Pancreas (tissue), 10 donors: ENCODE results near the gene RBM44. TPM values are rescaled to one million over a fixed set of nuclear protein-coding genes. Genes with fewer than 3 reads are reported as not detected.

Experiments
- ATAC-seq, 4 donors: fragments of 200-7000 bp; cut with Tn5 transposase; one replicate each; pipeline versions ENCODE4 v1.8.0 to v1.9.1; 2020; ENCODE audit warnings: mild to moderate bottlenecking in 4 of 4, moderate library complexity in 4 of 4
- DNase-seq, 6 donors: peaks; one replicate each; pipeline ENCODE4 v3.0.0-alpha.2; 2020
- FAIRE-seq: peaks from 2 replicates; lab custom pipeline; 2012; peaks lifted over from hg19 to GRCh38; lab: Jason Lieb, UNC
- H3K27ac ChIP-seq, 4 donors: fragments of 200-600 bp; sonication (generic); 1 replicate in 3 of 4; 2 replicates in 1 of 4; pipeline versions ENCODE4 v1.5.0 to v1.8.0; 2020
- H3K27me3 ChIP-seq, 4 donors: fragments of 200-600 bp; one replicate each; pipeline ENCODE4 v1.8.0; 2021
- H3K36me3 ChIP-seq, 3 donors: fragments of 200-600 bp; sonication (generic) in 1 of 3; one replicate each; pipeline versions ENCODE4 v1.5.0 to v1.8.0; 2020 to 2021
- H3K4me1 ChIP-seq, 3 donors: fragments of 200-600 bp; one replicate each; pipeline ENCODE4 v1.8.0; 2021
- H3K4me3 ChIP-seq, 4 donors: fragments of 200-600 bp; sonication (generic) in 2 of 4; one replicate each; pipeline versions ENCODE4 v1.5.0 to v1.8.0; 2020 to 2021
- H3K9me3 ChIP-seq, 4 donors: fragments of 200-600 bp; one replicate each; pipeline ENCODE4 v1.8.0; 2021
- CTCF ChIP-seq, 4 donors: fragments of 200-600 bp; sonication (generic) in 3 of 4; IDR thresholded peaks; one replicate each; pipeline versions ENCODE4 v1.5.0 to v1.8.0; 2021; ENCODE audit warnings: antibody characterized with exemption in 4 of 4
- WGBS, 2 donors: extraction: QIAGEN DNeasy Blood & Tissue Kit; methylation state at CpG; one replicate each; pipeline ENCODE4 v1.1.7; 2013; 5-methylcytosine and 5-hydroxymethylcytosine counted together
- intact Hi-C, 3 donors: fragments of 100-400 bp; cut with DNase I; formaldehyde crosslinking; loops; one replicate each; pipeline versions ENCODE4 v1.11.1 to v1.14.2; 2022
- polyA plus RNA-seq, 2 donors: library from polyadenylated mRNA; stranded (reverse); fragments of 200-250 nt; gene quantifications; one replicate each; pipeline ENCODE4 v1.2.3, GENCODE V29; 2013
- total RNA-seq, 6 donors: library from RNA; stranded (reverse); fragmentation: NEBNext Ultra II Directional in 4 of 6; extraction: Animal tissue kit (Norgen Biotek cat#: 25700) in 4 of 6; gene quantifications; one replicate each; pipeline versions ENCODE4 v1.2.1 to v1.2.4, GENCODE V29; 2021 to 2023
- donor health status: healthy with polysubstance abuse.
- donor health status: DM: no; HTN: no; CAD: no; lungs with moderate emphysema.
- donor health status: DM: no; HTN: no; CAD: no.
- donor health status: control.
- donor health status: control.
- donor health status: Bipolar disorder and iron deficiency.
- donor health status: DM: yes; HTN: yes; CAD: no.
- donor health status: DM: no; HTN: no; CAD: no.
- donor health status: DM: no; HTN: no; CAD: no.
- donor health status: DM: yes; HTN: yes; CAD: no.

The RBM44 gene
- total and polyA plus RNA-seq, 8 donors = 0.09 to 0.47 (median 0.32) TPM

- WGBS, 2 donors = 50 to 59% methylated on average over 2 of the region's 2 CpGs
- FAIRE-seq (peak; percentile 37), ATAC-seq (peak; percentile 44 to 61 (median 56)), DNase-seq (no peak)
- Histone ChIP-seq H3K27ac (peak overlapping the region in 3 of 4 donors; percentile 7 to 44 (median 22)), H3K9me3 (no peaks in the 10 kb centered on the region), H3K27me3 (no peaks in the 10 kb centered on the region), H3K4me1 (peaks cover 0 to 18% (median 5%) of the 10 kb centered on the region in 3 donors), H3K4me3 (no peak overlapping the region), H3K36me3 (peaks cover 0 to 6% (median 0%) of the 10 kb centered on the region in 3 donors)
- intact Hi-C loops = no loop called here
- no peak for TF ChIP-seq CTCF (IDR thresholded peaks at IDR 0.05)
Measured at GRCh38 chr2:237888389-237888788, 89.8 kb downstream of the RBM44 start.

- peak overlapping the region in 1 of 4 donors; percentile 44 for H3K27ac ChIP-seq
- no peak for FAIRE-seq
- peak in 1 of 6 donors; percentile 17 for DNase-seq
- H3K27me3 ChIP-seq = no peaks in the 10 kb centered on the region
- TF ChIP-seq CTCF (IDR thresholded peaks at IDR 0.05) = no peak
- intact Hi-C loops = no loop called here
- H3K9me3 ChIP-seq = no peaks in the 10 kb centered on the region
- no peak overlapping the region for H3K4me3 ChIP-seq
- H3K4me1 ChIP-seq = peaks cover 0 to 18% (median 5%) of the 10 kb centered on the region in 3 donors
- H3K36me3 ChIP-seq = peaks cover 0 to 6% (median 0%) of the 10 kb centered on the region in 3 donors
- no peak for ATAC-seq
- WGBS, 2 donors = 89 to 93% methylated on average over 8 of the region's 8 CpGs
Measured at GRCh38 chr2:237889016-237889415, 90.4 kb downstream of the RBM44 start.

- TF ChIP-seq CTCF (IDR thresholded peaks at IDR 0.05) = no peak
- H3K27ac ChIP-seq = no peak overlapping the region
- no peaks in the 10 kb centered on the region for H3K27me3 ChIP-seq
- no peaks in the 10 kb centered on the region for H3K9me3 ChIP-seq
- intact Hi-C loops = no loop called here
- H3K4me1 ChIP-seq = peaks cover 0 to 18% (median 5%) of the 10 kb centered on the region in 3 donors
- FAIRE-seq (no peak), DNase-seq (peak in 2 of 6 donors; percentile 19 to 37), ATAC-seq (no peak)
- H3K4me3 ChIP-seq = no peak overlapping the region
- peaks cover 0 to 2% (median 0%) of the 10 kb centered on the region in 3 donors for H3K36me3 ChIP-seq
- 96 to 97% methylated on average over 10 of the region's 10 CpGs for WGBS, 2 donors
Measured at GRCh38 chr2:237889811-237890210, 91.2 kb downstream of the RBM44 start.

Other genes starting within 250 kb of the RBM44 start
- gene PRLH, start 232.2 kb upstream of the RBM44 start, total RNA-seq = not detected
- not detected for gene PRLH, start 232.2 kb upstream of the RBM44 start, polyA plus RNA-seq
- 10 to 100 TPM; 19.2 to 40.5 (median 28.2) TPM for gene RAB17, start 208.0 kb upstream of the RBM44 start, total RNA-seq
- 100 to 1,000 TPM in 1 of 2 donors, 10 to 100 TPM in 1; 97.9 to 130 TPM for gene RAB17, start 208.0 kb upstream of the RBM44 start, polyA plus RNA-seq
- 10 to 100 TPM; 18.4 to 55.0 (median 33.4) TPM for gene LRRFIP1, start 171.2 kb upstream of the RBM44 start, total RNA-seq
- 10 to 100 TPM; 22.3 to 33.7 TPM for gene LRRFIP1, start 171.2 kb upstream of the RBM44 start, polyA plus RNA-seq
- gene RAMP1, start 60.8 kb downstream of the RBM44 start, total RNA-seq = 10 to 100 TPM; 53.3 to 65.3 (median 60.6) TPM
- gene RAMP1, start 60.8 kb downstream of the RBM44 start, polyA plus RNA-seq = 10 to 100 TPM; 80.1 to 87.6 TPM
- 10 to 100 TPM; 39.3 to 51.7 (median 43.0) TPM for gene UBE2F, start 168.2 kb downstream of the RBM44 start, total RNA-seq
- gene UBE2F, start 168.2 kb downstream of the RBM44 start, polyA plus RNA-seq = 10 to 100 TPM; 32.4 to 32.5 TPM